GM18505 (cell line): ENCODE data around the gene CTXN2.

Source experiments
- ATAC-seq: cut with Tn5 transposase; IDR thresholded peaks from one replicate; pipeline ENCODE4 v1.9.1; 2021; ENCODE audit not compliant: unreplicated experiment
- POLR2A ChIP-seq: IDR thresholded peaks from 4 replicates; pipeline ENCODE4 v1.6.1; 2011; ENCODE audit warnings: borderline replicate concordance; ENCODE audit not compliant: insufficient read depth, insufficient read length; ENCODE audit errors: extremely low read depth

The CTXN2 gene

DNA sequence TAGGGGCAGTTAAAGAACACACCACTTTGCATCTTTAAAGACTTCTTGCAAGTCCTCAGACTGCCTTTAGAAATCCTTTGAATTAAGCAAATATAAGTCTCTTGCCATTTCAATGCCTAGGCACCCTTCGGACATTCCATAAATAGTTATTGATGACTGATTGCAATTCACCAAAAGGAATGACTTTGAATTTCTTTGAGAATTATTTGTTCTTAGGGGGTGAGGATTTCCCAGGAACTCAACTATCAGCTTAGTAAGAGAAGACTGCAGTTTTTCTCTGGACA lies 12.9 kb upstream of the CTXN2 start:
- no peak for ATAC-seq
- TF ChIP-seq POLR2A = no peak

DNA sequence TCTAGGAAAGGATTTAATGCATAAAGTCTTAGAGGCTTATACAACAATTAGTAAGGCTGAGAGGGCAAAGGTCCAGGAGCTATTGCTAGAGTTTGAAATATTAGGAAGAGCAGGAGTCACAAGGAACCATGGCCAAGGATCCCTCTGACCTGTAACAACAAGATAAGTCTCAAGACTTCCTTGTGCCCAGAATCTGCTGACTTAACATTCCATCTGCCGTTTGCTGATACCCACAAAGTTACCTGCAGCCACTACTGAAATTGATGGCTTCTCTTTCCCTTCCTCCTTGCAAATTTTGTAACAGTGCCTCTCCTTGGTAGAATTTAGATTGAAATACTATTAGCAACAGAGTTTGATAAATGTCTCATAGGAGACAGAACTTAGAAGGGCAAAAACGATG lies 8.7 kb upstream of the CTXN2 start:
- ATAC-seq = no peak
- no peak for TF ChIP-seq POLR2A

DNA sequence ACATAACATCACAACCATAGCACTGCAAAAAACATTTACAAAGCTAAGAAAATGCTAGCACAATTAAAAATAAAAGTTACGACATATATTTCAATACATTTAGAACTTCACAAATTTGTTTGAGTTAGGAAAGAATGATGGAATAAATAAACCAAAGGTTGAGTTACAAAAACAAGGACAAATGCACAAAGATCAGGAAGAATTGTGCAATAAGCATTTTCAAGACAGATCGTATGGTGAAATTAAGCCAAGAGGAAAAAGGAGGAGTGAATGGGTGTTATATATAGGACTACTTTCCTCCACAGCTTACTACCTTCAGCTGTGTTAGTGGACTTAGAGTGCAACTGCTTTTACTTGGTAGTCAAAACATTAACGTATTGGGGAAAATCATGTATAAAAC lies 5.9 kb upstream of the CTXN2 start:
- no peak for ATAC-seq
- no peak for TF ChIP-seq POLR2A

DNA sequence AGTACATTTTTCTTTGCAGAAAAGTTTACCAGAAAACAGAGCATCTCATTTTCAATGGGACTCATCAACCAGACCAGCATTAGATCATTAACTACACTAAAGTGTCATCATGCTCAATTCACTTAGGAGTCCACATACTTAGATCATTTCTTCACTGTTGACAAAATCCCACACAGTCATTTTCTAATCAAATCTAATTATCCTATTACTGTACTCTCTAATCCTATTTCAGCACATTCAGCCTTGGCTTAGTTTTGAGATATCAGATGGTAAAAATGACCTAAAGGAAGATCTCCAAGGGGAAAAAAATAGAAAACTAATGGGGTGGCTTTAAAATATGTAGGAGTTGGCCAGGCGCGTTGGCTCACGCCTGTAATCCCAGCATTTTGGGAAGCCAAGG lies 5.2 kb upstream of the CTXN2 start:
- TF ChIP-seq POLR2A = no peak
- ATAC-seq = no peak

DNA sequence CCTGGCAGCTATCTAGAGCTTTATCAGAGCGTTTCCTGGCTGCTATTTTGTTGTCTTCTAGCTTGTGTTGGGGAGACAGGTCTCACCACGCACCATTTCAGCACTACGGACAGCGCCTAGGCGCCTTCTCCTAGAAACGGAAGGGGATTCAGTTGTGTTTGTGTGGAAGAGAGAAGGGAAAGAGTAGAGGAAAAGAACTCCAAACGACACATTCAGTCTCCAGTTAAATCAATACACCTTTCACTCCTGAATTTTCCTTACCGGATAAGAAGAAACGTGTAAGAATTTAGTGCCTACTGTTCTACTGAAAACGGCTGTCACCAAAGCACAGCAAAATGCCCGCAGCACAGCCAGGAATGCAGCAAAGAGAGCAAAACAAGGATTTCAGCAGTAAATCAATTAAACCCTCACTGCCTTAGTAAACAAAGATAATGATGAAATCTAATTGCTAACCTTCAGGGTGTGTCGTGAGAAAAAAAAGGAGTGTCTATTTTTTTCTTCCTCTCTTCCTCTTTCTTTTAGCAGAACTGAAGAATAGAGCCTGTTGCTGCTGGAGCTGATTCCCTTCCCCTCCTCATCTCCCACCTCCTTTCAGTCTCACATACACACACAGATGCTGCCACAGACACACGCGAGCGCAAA lies 412 bp upstream of the CTXN2 start:
- TF ChIP-seq POLR2A = no peak
- ATAC-seq = no peak

DNA sequence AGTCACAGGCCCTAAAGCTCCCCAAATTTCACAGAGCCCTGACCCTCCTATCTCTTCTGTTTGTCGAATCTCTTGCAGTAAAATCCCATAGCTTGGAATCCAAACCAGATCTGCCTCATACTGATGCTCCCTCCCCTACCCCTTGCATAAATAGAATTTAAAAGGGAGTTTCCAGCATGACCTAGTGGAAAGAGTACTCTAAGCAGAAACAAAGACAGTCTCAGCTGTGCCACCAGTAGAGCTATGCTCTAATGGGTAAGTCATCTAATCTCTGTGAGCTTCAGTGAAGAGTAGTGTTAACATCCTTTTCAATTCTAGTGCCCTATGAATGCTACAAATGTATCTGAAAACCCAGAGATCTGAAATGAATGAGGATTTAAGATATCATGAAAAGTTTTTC lies 10.6 kb downstream of the CTXN2 start:
- no peak for TF ChIP-seq POLR2A

DNA sequence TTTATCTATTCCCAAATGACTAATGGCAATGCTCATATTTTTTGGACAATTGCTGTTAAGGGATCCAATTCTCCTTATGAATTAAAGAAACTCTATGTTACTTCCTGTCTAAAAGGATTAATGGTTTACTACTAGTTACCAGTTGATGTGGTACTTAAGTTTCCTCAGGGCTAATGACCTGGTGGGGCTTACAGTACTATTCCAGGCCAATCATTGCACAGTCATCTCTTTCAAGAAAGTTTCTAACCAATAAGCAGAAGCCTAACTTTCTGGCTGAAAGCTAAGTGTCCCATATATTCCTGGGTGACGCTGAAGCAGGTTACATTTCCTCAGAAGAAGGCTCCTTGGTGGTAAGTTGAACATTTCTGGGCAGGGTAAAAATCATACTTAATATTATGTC lies 14.5 kb downstream of the CTXN2 start, which contains the start of gene SLC12A1:
Gene SLC12A1 (plus strand): TSS at position 322 of the 400 bp plus-strand sequence. CDS start 1,418 bp downstream, outside the sequence.
- ATAC-seq = no peak
- no peak for TF ChIP-seq POLR2A

More for the DNA sequence above, 10.6 kb downstream of the CTXN2 start:
- no peak for ATAC-seq

DNA sequence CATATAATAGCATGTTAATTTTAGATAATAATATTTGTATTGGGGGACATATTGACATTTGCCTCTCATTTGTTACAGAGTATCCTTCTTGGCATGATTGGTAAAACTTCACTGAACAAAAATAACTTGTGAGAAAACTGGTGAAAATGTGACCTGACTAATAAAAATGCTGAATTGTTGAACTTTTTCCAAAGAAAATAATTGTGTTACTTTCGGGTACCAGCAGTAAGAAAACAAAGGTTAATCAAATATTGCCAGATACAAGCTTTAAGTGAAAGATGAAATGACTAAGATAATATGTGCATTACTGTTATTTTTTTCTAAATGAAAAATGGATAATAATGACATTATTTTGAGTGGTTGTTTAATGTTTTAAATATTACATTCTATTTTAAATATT lies 29.8 kb downstream of the CTXN2 start:
- no peak for ATAC-seq
- TF ChIP-seq POLR2A = no peak

DNA sequence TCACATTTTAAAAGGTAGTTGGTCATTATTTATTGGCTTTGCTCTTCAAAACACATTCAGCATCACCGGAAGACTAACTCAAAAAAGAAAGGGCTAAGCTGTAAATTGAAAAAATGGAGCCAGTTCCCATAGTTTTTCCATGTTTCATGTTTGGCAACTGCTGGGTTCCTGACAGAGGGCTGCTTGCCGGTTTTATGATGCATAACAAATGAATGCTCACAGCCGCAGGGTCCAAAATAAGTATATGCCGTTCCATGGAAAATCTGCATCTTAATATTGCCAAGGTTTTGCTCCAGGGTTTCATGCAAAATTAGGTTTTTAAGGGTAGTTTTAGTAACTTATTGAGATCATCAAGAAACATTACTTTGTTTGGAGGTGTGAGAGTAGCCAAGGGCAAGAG lies 30.4 kb downstream of the CTXN2 start:
- no peak for TF ChIP-seq POLR2A
- no peak for ATAC-seq

DNA sequence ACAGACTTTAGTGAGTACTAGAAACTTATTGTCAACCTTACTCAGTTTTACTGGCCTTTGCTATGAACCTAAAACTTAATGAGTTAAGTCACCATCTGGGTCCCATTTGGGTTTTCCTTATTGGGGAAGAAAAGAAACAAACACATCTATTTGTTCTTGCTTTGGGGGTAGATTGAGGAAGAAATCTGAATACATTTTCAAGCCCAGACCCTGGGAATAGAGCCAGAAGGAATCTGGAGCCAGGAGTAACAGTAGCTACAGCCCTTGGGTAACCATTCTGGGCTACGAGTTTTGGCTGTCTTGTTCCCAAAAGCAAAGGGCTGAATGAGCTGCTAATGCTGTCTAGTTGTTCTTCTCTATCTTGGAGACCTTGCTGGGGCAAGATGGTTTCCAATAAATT lies 31.2 kb downstream of the CTXN2 start:
- ATAC-seq = no peak
- no peak for TF ChIP-seq POLR2A

DNA sequence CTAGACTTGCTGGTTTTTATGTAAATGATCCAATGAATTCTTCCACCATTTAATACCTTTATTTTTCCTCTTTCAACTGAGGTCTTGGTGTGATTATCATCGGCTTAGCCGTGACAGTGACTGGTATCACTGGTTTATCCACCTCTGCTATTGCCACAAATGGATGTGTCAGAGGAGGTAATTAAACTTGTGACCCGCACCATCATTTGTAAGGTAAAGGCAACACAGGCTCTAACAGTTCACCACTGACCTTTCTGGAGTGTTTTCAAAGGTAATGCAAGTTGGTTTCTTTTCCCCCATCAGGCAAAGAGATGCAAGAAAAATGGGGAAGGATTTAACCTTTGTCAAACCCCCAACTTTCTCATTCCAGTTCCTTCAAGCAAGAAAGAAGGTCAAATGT lies 34.3 kb downstream of the CTXN2 start:
- ATAC-seq = no peak

DNA sequence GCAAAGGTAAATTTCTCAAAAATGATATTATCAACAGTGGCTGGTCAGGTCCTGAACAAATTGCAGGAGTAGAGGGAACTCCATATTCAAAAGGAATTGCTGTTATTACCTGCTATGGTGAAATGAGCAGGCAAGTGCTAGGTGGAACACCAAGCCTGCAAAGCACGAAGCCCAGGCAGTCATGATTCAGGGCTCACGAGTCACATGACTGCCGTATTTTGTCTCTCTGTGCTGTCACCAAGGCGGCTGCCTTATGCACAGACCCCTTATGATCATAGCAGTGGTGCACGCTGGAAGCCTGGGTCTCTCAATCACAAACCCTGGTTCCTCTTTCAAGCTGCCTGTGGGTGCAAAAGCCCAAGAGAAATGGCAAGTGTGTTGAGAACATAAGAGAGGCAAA lies 39.0 kb downstream of the CTXN2 start:
- ATAC-seq = no peak

More for the DNA sequence above, 34.3 kb downstream of the CTXN2 start:
- no peak for TF ChIP-seq POLR2A

DNA sequence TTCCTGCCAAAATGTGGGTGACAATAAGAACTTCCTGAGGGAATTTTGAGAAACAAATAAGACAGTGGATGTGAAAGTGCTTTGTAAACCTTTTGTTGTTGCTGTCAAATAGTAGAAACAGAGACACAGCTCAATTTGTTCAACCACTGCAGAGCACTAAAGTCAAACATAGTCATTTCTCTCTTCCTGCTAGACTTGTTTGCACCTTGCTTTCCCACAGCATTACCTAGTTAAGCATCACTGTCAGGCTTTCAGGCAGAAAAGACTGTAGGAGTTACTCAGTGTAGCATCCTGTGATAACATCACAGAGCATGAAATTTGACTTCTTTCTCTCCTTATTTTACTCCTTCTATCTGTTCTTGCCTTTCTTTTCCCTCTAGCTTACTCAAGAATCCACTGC lies 41.8 kb downstream of the CTXN2 start:
- no peak for ATAC-seq
- TF ChIP-seq POLR2A = no peak

More for the DNA sequence above, 39.0 kb downstream of the CTXN2 start:
- TF ChIP-seq POLR2A = no peak

DNA sequence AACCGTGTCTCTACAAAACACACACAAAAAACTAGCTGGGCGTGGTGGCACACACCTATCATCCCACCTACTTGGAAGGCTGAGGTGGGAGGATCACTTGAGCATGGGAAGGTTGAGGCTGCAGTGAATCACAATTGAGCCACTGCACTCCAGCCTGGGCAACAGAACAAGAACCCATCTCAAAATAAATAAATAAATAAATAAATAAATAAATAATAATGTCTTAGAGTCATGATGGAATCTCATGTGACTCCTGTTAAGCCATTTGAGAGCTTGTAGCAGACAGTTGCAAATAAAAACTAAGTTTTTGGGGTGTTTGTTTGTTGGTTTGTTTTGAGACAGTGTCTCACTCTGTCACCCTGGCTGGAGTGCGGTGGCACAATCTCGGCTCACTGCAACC lies 47.9 kb downstream of the CTXN2 start:
- TF ChIP-seq POLR2A = no peak
- ATAC-seq = no peak

DNA sequence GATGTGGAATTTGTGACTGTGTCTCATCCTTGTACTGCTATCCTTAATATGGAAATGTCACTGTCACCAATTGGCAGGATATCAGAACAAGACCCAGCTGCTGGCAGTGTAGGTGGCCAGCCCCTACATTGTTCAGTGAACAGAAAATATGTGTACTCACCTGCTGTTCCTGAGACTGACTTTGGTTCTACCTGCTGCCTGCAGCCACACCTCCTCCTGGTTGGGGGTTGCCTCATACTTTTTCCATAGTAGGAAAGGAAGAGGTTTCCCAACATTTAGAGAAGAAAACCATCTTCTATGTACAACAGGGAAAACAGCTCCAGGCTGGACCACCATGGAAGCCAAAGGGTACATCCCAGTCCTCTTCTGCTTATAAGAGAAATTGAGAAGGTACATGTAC lies 50.5 kb downstream of the CTXN2 start:
- TF ChIP-seq POLR2A = no peak
- no peak for ATAC-seq
